Measurements from ENCODE around the gene LDB3. TPM values are rescaled to one million over a fixed set of nuclear protein-coding genes. Genes with fewer than 3 reads are reported as not detected.

The LDB3 gene
- total and polyA plus RNA-seq, 7 experiments from 2014 or later, result 0.13 to 0.32 TPM; not detected in 5

- no peaks in the 10 kb centered on the region for H3K9me3 Mint-ChIP-seq
- no peaks in the 10 kb centered on the region for H3K36me3 ChIP-seq (ENCODE audit: control insufficient read depth in 2 of 3, insufficient read depth in 3 of 3, low read length in 3 of 3)
- H3K36me3 Mint-ChIP-seq, result no peaks in the 10 kb centered on the region
- ATAC-seq (no peak), DNase-seq (no peak)
- no peak overlapping the region for H3K4me3 Mint-ChIP-seq
- peaks cover 0 to 8% (median 4%) of the 10 kb centered on the region in 7 donors for H3K4me1 Mint-ChIP-seq
- peaks cover 0 to 9% (median 5%) of the 10 kb centered on the region in 5 donors for H3K27me3 Mint-ChIP-seq
- ChIA-PET CTCF (interaction anchor here (0.9 kb wide), 1 partner anchor 1874 kb away, joined by 3 read pairs; no protein-coding TSS in a partner anchor), POLR2A (no interaction called here)
- H3K9me3 ChIP-seq (ENCODE audit: control insufficient read depth in 2 of 3, low read length in 3 of 3), result no peaks in the 10 kb centered on the region
- no peak overlapping the region for H3K27ac Mint-ChIP-seq
- H3K27ac ChIP-seq (ENCODE audit: low read depth, low read length), result no peak overlapping the region
- H3K27me3 ChIP-seq (ENCODE audit: control insufficient read depth in 2 of 2, insufficient read depth in 2 of 2, low read length in 2 of 2), result no peaks in the 10 kb centered on the region
- no peak overlapping the region for H3K4me3 ChIP-seq (ENCODE audit: low read length)
- intact Hi-C loops (cut with micrococcal nuclease), result no loop called here
- H3K4me1 ChIP-seq (ENCODE audit: control insufficient read depth in 2 of 2, insufficient read depth in 2 of 2, low read length in 2 of 2), result peaks cover 1 to 6% of the 10 kb centered on the region in 2 donors
These were observed 47.5 kb downstream of the LDB3 start for GRCh38 chr10:86715836-86716235.

- H3K27ac ChIP-seq (ENCODE audit: low read depth, low read length), result no peak overlapping the region
- Mint-ChIP-seq H3K27ac (no peak overlapping the region), H3K27me3 (peaks cover 0 to 15% (median 5%) of the 10 kb centered on the region in 5 donors), H3K9me3 (no peaks in the 10 kb centered on the region), H3K4me1 (peaks cover 0 to 6% (median 4%) of the 10 kb centered on the region in 7 donors), H3K4me3 (no peak overlapping the region), H3K36me3 (no peaks in the 10 kb centered on the region)
- H3K9me3 ChIP-seq (ENCODE audit: control insufficient read depth in 2 of 3, low read length in 3 of 3), result no peaks in the 10 kb centered on the region
- no peak overlapping the region for H3K4me3 ChIP-seq (ENCODE audit: low read length)
- H3K4me1 ChIP-seq (ENCODE audit: control insufficient read depth in 2 of 2, insufficient read depth in 2 of 2, low read length in 2 of 2), result peaks cover 0 to 4% of the 10 kb centered on the region in 2 donors
- intact Hi-C loops (cut with micrococcal nuclease), result no loop called here
- no peaks in the 10 kb centered on the region for H3K36me3 ChIP-seq (ENCODE audit: control insufficient read depth in 2 of 3, insufficient read depth in 3 of 3, low read length in 3 of 3)
- POLR2A ChIA-PET, result no interaction called here
- ATAC-seq (no peak), DNase-seq (no peak)
- H3K27me3 ChIP-seq (ENCODE audit: control insufficient read depth in 2 of 2, insufficient read depth in 2 of 2, low read length in 2 of 2), result no peaks in the 10 kb centered on the region
- CTCF ChIA-PET, result interaction anchor here (0.9 kb wide), 1 partner anchor 1873 kb away, joined by 3 read pairs; no protein-coding TSS in a partner anchor
These were observed 48.2 kb downstream of the LDB3 start for GRCh38 chr10:86716466-86716865.

- Histone ChIP-seq H3K4me3 (ENCODE audit: low read length) (no peak overlapping the region), H3K27ac (ENCODE audit: low read depth, low read length) (no peak overlapping the region), H3K36me3 (ENCODE audit: control insufficient read depth in 2 of 3, insufficient read depth in 3 of 3, low read length in 3 of 3) (no peaks in the 10 kb centered on the region), H3K27me3 (ENCODE audit: control insufficient read depth in 2 of 2, insufficient read depth in 2 of 2, low read length in 2 of 2) (no peaks in the 10 kb centered on the region), H3K9me3 (ENCODE audit: control insufficient read depth in 2 of 3, low read length in 3 of 3) (no peaks in the 10 kb centered on the region), H3K4me1 (ENCODE audit: control insufficient read depth in 2 of 2, insufficient read depth in 2 of 2, low read length in 2 of 2) (peaks cover 0 to 6% of the 10 kb centered on the region in 2 donors)
- intact Hi-C loops (cut with micrococcal nuclease), result no loop called here
- Mint-ChIP-seq H3K27me3 (peaks cover 0 to 20% (median 8%) of the 10 kb centered on the region in 5 donors), H3K9me3 (peaks cover 0 to under 1% (median 0%) of the 10 kb centered on the region in 11 donors), H3K27ac (no peak overlapping the region), H3K4me3 (no peak overlapping the region), H3K4me1 (peaks cover 0 to 9% (median 7%) of the 10 kb centered on the region in 7 donors), H3K36me3 (peaks cover 0 to 4% (median 0%) of the 10 kb centered on the region in 5 donors)
- POLR2A ChIA-PET, result no interaction called here
- ATAC-seq, result no peak
- no peak for DNase-seq
- CTCF ChIA-PET, result no interaction called here
These were observed 50.2 kb downstream of the LDB3 start for GRCh38 chr10:86718556-86718955.

- H3K27me3 Mint-ChIP-seq, result peaks cover 0 to 20% (median 9%) of the 10 kb centered on the region in 5 donors
- ATAC-seq, result no peak
- Histone ChIP-seq H3K9me3 (ENCODE audit: control insufficient read depth in 2 of 3, low read length in 3 of 3) (no peaks in the 10 kb centered on the region), H3K4me1 (ENCODE audit: control insufficient read depth in 2 of 2, insufficient read depth in 2 of 2, low read length in 2 of 2) (peaks cover 0 to 7% of the 10 kb centered on the region in 2 donors), H3K27ac (ENCODE audit: low read depth, low read length) (no peak overlapping the region), H3K4me3 (ENCODE audit: low read length) (no peak overlapping the region), H3K36me3 (ENCODE audit: control insufficient read depth in 2 of 3, insufficient read depth in 3 of 3, low read length in 3 of 3) (no peaks in the 10 kb centered on the region), H3K27me3 (ENCODE audit: control insufficient read depth in 2 of 2, insufficient read depth in 2 of 2, low read length in 2 of 2) (no peaks in the 10 kb centered on the region)
- no peak overlapping the region for H3K4me3 Mint-ChIP-seq
- DNase-seq, result no peak
- H3K36me3 Mint-ChIP-seq, result peaks cover 0 to 4% (median 0%) of the 10 kb centered on the region in 5 donors
- peaks cover 0 to 1% (median 0%) of the 10 kb centered on the region in 11 donors for H3K9me3 Mint-ChIP-seq
- intact Hi-C loops (cut with micrococcal nuclease), result no loop called here
- CTCF ChIA-PET, result no interaction called here
- H3K4me1 Mint-ChIP-seq, result peaks cover 0 to 9% (median 7%) of the 10 kb centered on the region in 7 donors
- POLR2A ChIA-PET, result interaction anchor here (0.6 kb wide), 1 partner anchor 160 kb away, joined by 3 read pairs; no protein-coding TSS in a partner anchor
- H3K27ac Mint-ChIP-seq, result no peak overlapping the region
These were observed 52.9 kb downstream of the LDB3 start for GRCh38 chr10:86721232-86721631.

- Mint-ChIP-seq H3K4me1 (peaks cover 0 to 9% (median 7%) of the 10 kb centered on the region in 7 donors), H3K4me3 (no peak overlapping the region), H3K9me3 (peaks cover 0 to 1% (median 0%) of the 10 kb centered on the region in 11 donors), H3K27me3 (peaks cover 3 to 23% (median 9%) of the 10 kb centered on the region in 5 donors), H3K36me3 (peaks cover 0 to 4% (median 0%) of the 10 kb centered on the region in 5 donors), H3K27ac (no peak overlapping the region)
- POLR2A ChIA-PET, result no interaction called here
- Histone ChIP-seq H3K27me3 (ENCODE audit: control insufficient read depth in 2 of 2, insufficient read depth in 2 of 2, low read length in 2 of 2) (no peaks in the 10 kb centered on the region), H3K4me3 (ENCODE audit: low read length) (no peak overlapping the region), H3K9me3 (ENCODE audit: control insufficient read depth in 2 of 3, low read length in 3 of 3) (no peaks in the 10 kb centered on the region), H3K27ac (ENCODE audit: low read depth, low read length) (no peak overlapping the region), H3K36me3 (ENCODE audit: control insufficient read depth in 2 of 3, insufficient read depth in 3 of 3, low read length in 3 of 3) (no peaks in the 10 kb centered on the region), H3K4me1 (ENCODE audit: control insufficient read depth in 2 of 2, insufficient read depth in 2 of 2, low read length in 2 of 2) (peaks cover 0 to 7% of the 10 kb centered on the region in 2 donors)
- intact Hi-C loops (cut with micrococcal nuclease), result no loop called here
- DNase-seq (no peak), ATAC-seq (no peak)
- CTCF ChIA-PET, result no interaction called here
These were observed 54.7 kb downstream of the LDB3 start for GRCh38 chr10:86723009-86723408.

- Histone ChIP-seq H3K4me1 (ENCODE audit: control insufficient read depth in 2 of 2, insufficient read depth in 2 of 2, low read length in 2 of 2) (peaks cover 0 to 7% of the 10 kb centered on the region in 2 donors), H3K27ac (ENCODE audit: low read depth, low read length) (no peak overlapping the region), H3K27me3 (ENCODE audit: control insufficient read depth in 2 of 2, insufficient read depth in 2 of 2, low read length in 2 of 2) (no peaks in the 10 kb centered on the region), H3K9me3 (ENCODE audit: control insufficient read depth in 2 of 3, low read length in 3 of 3) (no peaks in the 10 kb centered on the region), H3K36me3 (ENCODE audit: control insufficient read depth in 2 of 3, insufficient read depth in 3 of 3, low read length in 3 of 3) (no peaks in the 10 kb centered on the region), H3K4me3 (ENCODE audit: low read length) (no peak overlapping the region)
- no peak for ATAC-seq
- Mint-ChIP-seq H3K36me3 (peaks cover 0 to 4% (median 0%) of the 10 kb centered on the region in 5 donors), H3K4me3 (no peak overlapping the region), H3K4me1 (peaks cover 0 to 9% (median 7%) of the 10 kb centered on the region in 7 donors), H3K27me3 (peaks cover 6 to 25% (median 9%) of the 10 kb centered on the region in 5 donors), H3K27ac (no peak overlapping the region), H3K9me3 (peaks cover 0 to 1% (median 0%) of the 10 kb centered on the region in 11 donors)
- intact Hi-C loops (cut with micrococcal nuclease), result no loop called here
- ChIA-PET CTCF (interaction anchor here (0.7 kb wide), 1 partner anchor 10 kb away, joined by 3 read pairs; no protein-coding TSS in a partner anchor), POLR2A (no interaction called here)
- DNase-seq, result no peak
These were observed 56.1 kb downstream of the LDB3 start for GRCh38 chr10:86724445-86724844.
